ENCODE data around the gene ZNF860.

GRCh38 chr3:31947671-31948091 lies 33.9 kb upstream of the ZNF860 start:
- TF ChIP-seq, protein P1, sequence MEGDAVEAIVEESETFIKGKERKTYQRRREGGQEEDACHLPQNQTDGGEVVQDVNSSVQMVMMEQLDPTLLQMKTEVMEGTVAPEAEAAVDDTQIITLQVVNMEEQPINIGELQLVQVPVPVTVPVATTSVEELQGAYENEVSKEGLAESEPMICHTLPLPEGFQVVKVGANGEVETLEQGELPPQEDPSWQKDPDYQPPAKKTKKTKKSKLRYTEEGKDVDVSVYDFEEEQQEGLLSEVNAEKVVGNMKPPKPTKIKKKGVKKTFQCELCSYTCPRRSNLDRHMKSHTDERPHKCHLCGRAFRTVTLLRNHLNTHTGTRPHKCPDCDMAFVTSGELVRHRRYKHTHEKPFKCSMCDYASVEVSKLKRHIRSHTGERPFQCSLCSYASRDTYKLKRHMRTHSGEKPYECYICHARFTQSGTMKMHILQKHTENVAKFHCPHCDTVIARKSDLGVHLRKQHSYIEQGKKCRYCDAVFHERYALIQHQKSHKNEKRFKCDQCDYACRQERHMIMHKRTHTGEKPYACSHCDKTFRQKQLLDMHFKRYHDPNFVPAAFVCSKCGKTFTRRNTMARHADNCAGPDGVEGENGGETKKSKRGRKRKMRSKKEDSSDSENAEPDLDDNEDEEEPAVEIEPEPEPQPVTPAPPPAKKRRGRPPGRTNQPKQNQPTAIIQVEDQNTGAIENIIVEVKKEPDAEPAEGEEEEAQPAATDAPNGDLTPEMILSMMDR (IDR thresholded peaks at IDR 0.05): no peak
- TF ChIP-seq POLR2A (IDR thresholded peaks at IDR 0.05): no peak

All from body of pancreas (tissue), 4 donors.